HCT116 (cell line): ENCODE data around the gene RBM39. TPM values are rescaled to one million over a fixed set of nuclear protein-coding genes. Genes with fewer than 3 reads are reported as not detected.

Experiments used
- ATAC-seq: fragments of 200-7000 bp; cut with Tn5 transposase; 2 replicates; pipeline ENCODE4 v1.9.1; 2020; ENCODE audit warnings: mild to moderate bottlenecking, moderate library complexity
- BruUV-seq: library from RNA; stranded (reverse); fragments of 400-500 nt; replicated peaks from 2 replicates; lab custom pipeline; 2021; lab: Mats Ljungman, UMichigan
- CTCF ChIA-PET: fragments of 300-600 bp; sonication (Branson Sonifier 250); formaldehyde crosslinking; loops from one replicate; lab custom pipeline; 2021; ENCODE audit warnings: antibody characterized with exemption; lab: Charles Lee
- POLR2A ChIA-PET: fragments of 300-600, 350-600 bp; sonication (Branson Sonifier 250); formaldehyde crosslinking; loops from one replicate; lab custom pipeline; 2021; ENCODE audit warnings: antibody characterized with exemption; lab: Charles Lee
- RAD21 ChIA-PET, 2 experiments: fragments of 300-600 bp; sonication (Branson Sonifier 250); formaldehyde crosslinking; loops; one replicate each; lab custom pipeline; 2023; ENCODE audit warnings: low total read pairs in 2 of 2; ENCODE audit not compliant: uncharacterized antibody in 2 of 2, unreplicated experiment in 2 of 2, low non-redundant PET in 1 of 2; lab: Charles Lee
- DNase-seq: peaks from one replicate; pipeline ENCODE4 v3.0.0-alpha.2; 2010; ENCODE audit warnings: low read depth, low spot score
- H2AFZ ChIP-seq: fragments of 200-600 bp; shearing (Covaris generic), sonication (generic); 2 replicates; pipeline ENCODE4 v1.6.1; 2017; ENCODE audit warnings: low read depth, mixed run types, mixed read lengths, antibody characterized with exemption, low read length; ENCODE audit not compliant: poor library complexity, severe bottlenecking
- H3K27ac ChIP-seq: 2 replicates; pipeline ENCODE4 v1.5.1; 2012; ENCODE audit warnings: low read depth, low read length
- H3K27me3 ChIP-seq: fragments of 200-600 bp; sonication (generic); 2 replicates; pipeline ENCODE4 v1.6.1; 2016; ENCODE audit warnings: mixed run types, low read length, mixed read lengths; ENCODE audit not compliant: insufficient read depth
- H3K36me3 ChIP-seq, 2 experiments: fragments of 200-500 bp in 1 of 2; fragments of 200-600 bp in 1 of 2; sonication (Bioruptor generic) in 1 of 2; sonication (generic) in 1 of 2; 2 replicates each; pipeline versions ENCODE4 v1.5.1 to v1.6.1; 2014 to 2016; ENCODE audit warnings: low read length in 2 of 2, inconsistent platforms in 1 of 2, mixed read lengths in 1 of 2, mixed run types in 1 of 2; ENCODE audit not compliant: insufficient read depth in 2 of 2, control insufficient read depth in 1 of 2
- H3K4me1 ChIP-seq, 2 experiments: fragments of 200-600 bp in 1 of 2; sonication (generic) in 1 of 2; 2 replicates each; pipeline versions ENCODE4 v1.5.1 to v1.6.1; 2012 to 2017; ENCODE audit warnings: low read length in 2 of 2, inconsistent platforms in 1 of 2, mild to moderate bottlenecking in 1 of 2, mixed read lengths in 1 of 2, mixed run types in 1 of 2, moderate library complexity in 1 of 2; ENCODE audit not compliant: insufficient read depth in 2 of 2, control insufficient read depth in 1 of 2
- H3K4me2 ChIP-seq: fragments of 200-600 bp; sonication (generic); 2 replicates; pipeline ENCODE4 v1.6.1; 2017; ENCODE audit warnings: mixed run types, low read length, mixed read lengths
- H3K4me3 ChIP-seq, 2 experiments: fragments of 200-600 bp in 1 of 2; sonication (generic) in 1 of 2; replicated peaks in 1 of 2; 2 replicates each; pipeline ENCODE4 v1.5.1; 2011 to 2016; ENCODE audit warnings: low read length in 2 of 2, control low read depth in 1 of 2, low read depth in 1 of 2, mild to moderate bottlenecking in 1 of 2, mixed read lengths in 1 of 2, mixed run types in 1 of 2
- H3K79me2 ChIP-seq: fragments of 200-600 bp; sonication (generic); 2 replicates; pipeline ENCODE4 v1.6.1; 2017; ENCODE audit warnings: mild to moderate bottlenecking, mixed run types, low read length, moderate library complexity, mixed read lengths; ENCODE audit not compliant: insufficient read depth
- H3K9ac ChIP-seq: fragments of 200-600 bp; sonication (generic); 2 replicates; pipeline ENCODE4 v1.6.1; 2016; ENCODE audit warnings: low read length, mixed read lengths
- H3K9me2 ChIP-seq: fragments of 200-600 bp; sonication (generic), shearing (Covaris generic); 2 replicates; pipeline ENCODE4 v1.6.1; 2017; ENCODE audit warnings: mixed run types, mild to moderate bottlenecking, moderate library complexity; ENCODE audit not compliant: insufficient read depth
- H3K9me3 ChIP-seq, 2 experiments: fragments of 200-500 bp in 1 of 2; fragments of 200-600 bp in 1 of 2; sonication (Bioruptor generic) in 1 of 2; sonication (generic) in 1 of 2; 2 replicates each; pipeline ENCODE4 v1.6.1; 2014 to 2017; ENCODE audit warnings: low read length in 2 of 2, mixed read lengths in 2 of 2, inconsistent platforms in 1 of 2, low read depth in 1 of 2, mild to moderate bottlenecking in 1 of 2, mixed run types in 1 of 2, moderate library complexity in 1 of 2; ENCODE audit not compliant: control insufficient read depth in 1 of 2, insufficient read depth in 1 of 2
- H4K20me1 ChIP-seq: fragments of 200-600 bp; sonication (generic), shearing (Covaris generic); 2 replicates; pipeline ENCODE4 v1.6.1; 2017; ENCODE audit warnings: mixed run types, mild to moderate bottlenecking, moderate library complexity; ENCODE audit not compliant: insufficient read depth
- CBX3 ChIP-seq: IDR thresholded peaks from 2 replicates; pipeline ENCODE4 v1.6.1; 2012; ENCODE audit warnings: low read depth
- CEBPB ChIP-seq: IDR thresholded peaks from 2 replicates; pipeline ENCODE4 v1.6.1; 2012; ENCODE audit warnings: low read depth
- EGR1 ChIP-seq: IDR thresholded peaks from 2 replicates; pipeline ENCODE4 v1.6.1; 2012; ENCODE audit warnings: low read depth
- ELF1 ChIP-seq: IDR thresholded peaks from 2 replicates; pipeline ENCODE4 v1.6.1; 2012; ENCODE audit warnings: low read depth, borderline replicate concordance
- EZH2phosphoT487 ChIP-seq: fragments of 200-600 bp; IDR thresholded peaks from 2 replicates; pipeline ENCODE4 v1.6.1; 2018; ENCODE audit warnings: antibody characterized with exemption, borderline replicate concordance
- JUND ChIP-seq: IDR thresholded peaks from 2 replicates; pipeline ENCODE4 v1.6.1; 2012
- POLR2A ChIP-seq: IDR thresholded peaks from 2 replicates; pipeline ENCODE4 v1.7.0; 2011; ENCODE audit warnings: borderline replicate concordance; ENCODE audit not compliant: insufficient read depth, insufficient read length; ENCODE audit errors: extremely low read depth
- POLR2AphosphoS5 ChIP-seq: IDR thresholded peaks from 2 replicates; pipeline ENCODE4 v1.6.1; 2011; ENCODE audit warnings: mild to moderate bottlenecking, low read depth, low read length, moderate library complexity
- RAD21 ChIP-seq: IDR thresholded peaks from 2 replicates; pipeline ENCODE4 v1.6.1; 2012; ENCODE audit warnings: low read depth, mild to moderate bottlenecking
- SIN3A ChIP-seq: IDR thresholded peaks from 2 replicates; pipeline ENCODE4 v1.6.1; 2012; ENCODE audit warnings: low read depth
- SP1 ChIP-seq: IDR thresholded peaks from 2 replicates; pipeline ENCODE4 v1.6.1; 2012; ENCODE audit warnings: low read depth
- TCF7L2 ChIP-seq: IDR thresholded peaks from 2 replicates; pipeline ENCODE4 v1.7.0; 2011; ENCODE audit warnings: borderline replicate concordance, inconsistent platforms; ENCODE audit not compliant: insufficient read depth, insufficient read length; ENCODE audit errors: extremely low read depth
- YY1 ChIP-seq: IDR thresholded peaks from 2 replicates; pipeline ENCODE4 v1.6.1; 2011; ENCODE audit warnings: low read length, low read depth, moderate library complexity, mild to moderate bottlenecking; ENCODE audit not compliant: insufficient replicate concordance; ENCODE audit errors: extremely low read depth
- ZFX ChIP-seq: fragments of 450-650 bp; IDR thresholded peaks from 2 replicates; pipeline ENCODE4 v1.6.1; 2017
- ZNF274 ChIP-seq: fragments of 200-500 bp; sonication (Bioruptor generic); IDR thresholded peaks from 2 replicates; pipeline ENCODE4 v1.6.1; 2014; ENCODE audit warnings: mild to moderate bottlenecking, low read depth, low read length, inconsistent platforms
- intact Hi-C: fragments of 100-400 bp; cut with micrococcal nuclease; formaldehyde crosslinking; loops from 2 replicates; pipeline ENCODE4 v1.10.0; 2022
- total RNA-seq: library from RNA; stranded (reverse); gene quantifications from one replicate; pipeline ENCODE4 v1.2.1, GENCODE V29; 2021; ENCODE audit not compliant: unreplicated experiment
- TF ChIP-seq, protein P1 (sequence below): IDR thresholded peaks from 2 replicates; pipeline ENCODE4 v1.6.1; 2012
- TF ChIP-seq, protein P2 (sequence below): IDR thresholded peaks from 2 replicates; pipeline ENCODE4 v1.6.1; 2012; ENCODE audit warnings: low read depth
- TF ChIP-seq, protein P3 (sequence below): IDR thresholded peaks from 2 replicates; pipeline ENCODE4 v1.6.1; 2012
- TF ChIP-seq, protein P4 (sequence below): IDR thresholded peaks from 2 replicates; pipeline ENCODE4 v1.6.1; 2011; ENCODE audit warnings: mild to moderate bottlenecking, low read length, moderate library complexity; ENCODE audit not compliant: insufficient replicate concordance; ENCODE audit errors: extremely low read depth

RBM39 gene
- total RNA-seq, 1 experiment from 2014 or later, result 234 TPM

DNA sequence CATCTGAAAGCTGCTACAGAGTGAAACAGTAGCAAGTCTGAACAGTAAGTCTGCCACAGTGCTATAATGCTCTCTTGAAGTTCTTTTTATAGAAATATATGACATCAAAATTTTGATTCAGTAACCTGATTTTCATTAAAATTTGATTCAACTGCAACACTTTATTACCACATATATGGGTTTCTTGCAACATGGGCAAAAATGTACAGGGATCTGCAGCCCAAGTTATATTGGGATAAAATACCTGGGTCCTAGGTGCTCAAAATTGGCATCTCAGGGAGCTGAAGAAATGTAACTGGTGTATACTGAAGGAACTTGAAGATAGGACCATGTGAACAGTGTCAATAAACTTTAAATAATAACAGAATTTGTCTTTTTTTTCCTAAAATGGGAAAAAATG is 32.0 kb downstream of the RBM39 start:
- Histone ChIP-seq H3K4me2 (no peak overlapping the region), H3K9me3 (no peaks in the 10 kb centered on the region), H3K4me3 (no peak overlapping the region), H3K79me2 (peaks cover 98% of the 10 kb centered on the region), H3K27ac (no peak overlapping the region), H3K36me3 (peaks cover 81 to 91% of the 10 kb centered on the region in 2 experiments), H3K9me2 (no peaks in the 10 kb centered on the region), H3K27me3 (no peaks in the 10 kb centered on the region), H3K4me1 (no peaks in the 10 kb centered on the region), H2AFZ (no peak overlapping the region), H3K9ac (no peak overlapping the region), H4K20me1 (peaks cover 73% of the 10 kb centered on the region)
- TF ChIP-seq RAD21, result no peak
- TF ChIP-seq YY1, result no peak
- TF ChIP-seq SIN3A, result no peak
- no peak for TF ChIP-seq ZFX
- no peak for TF ChIP-seq CEBPB
- TF ChIP-seq TCF7L2, result no peak
- no peak for TF ChIP-seq JUND
- TF ChIP-seq, protein P1, sequence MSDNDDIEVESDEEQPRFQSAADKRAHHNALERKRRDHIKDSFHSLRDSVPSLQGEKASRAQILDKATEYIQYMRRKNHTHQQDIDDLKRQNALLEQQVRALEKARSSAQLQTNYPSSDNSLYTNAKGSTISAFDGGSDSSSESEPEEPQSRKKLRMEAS, result no peak
- no peak for TF ChIP-seq SP1
- no peak for TF ChIP-seq EGR1
- TF ChIP-seq ZNF274, result no peak
- no peak for TF ChIP-seq POLR2A
- TF ChIP-seq POLR2AphosphoS5, result no peak
- TF ChIP-seq, protein P2, sequence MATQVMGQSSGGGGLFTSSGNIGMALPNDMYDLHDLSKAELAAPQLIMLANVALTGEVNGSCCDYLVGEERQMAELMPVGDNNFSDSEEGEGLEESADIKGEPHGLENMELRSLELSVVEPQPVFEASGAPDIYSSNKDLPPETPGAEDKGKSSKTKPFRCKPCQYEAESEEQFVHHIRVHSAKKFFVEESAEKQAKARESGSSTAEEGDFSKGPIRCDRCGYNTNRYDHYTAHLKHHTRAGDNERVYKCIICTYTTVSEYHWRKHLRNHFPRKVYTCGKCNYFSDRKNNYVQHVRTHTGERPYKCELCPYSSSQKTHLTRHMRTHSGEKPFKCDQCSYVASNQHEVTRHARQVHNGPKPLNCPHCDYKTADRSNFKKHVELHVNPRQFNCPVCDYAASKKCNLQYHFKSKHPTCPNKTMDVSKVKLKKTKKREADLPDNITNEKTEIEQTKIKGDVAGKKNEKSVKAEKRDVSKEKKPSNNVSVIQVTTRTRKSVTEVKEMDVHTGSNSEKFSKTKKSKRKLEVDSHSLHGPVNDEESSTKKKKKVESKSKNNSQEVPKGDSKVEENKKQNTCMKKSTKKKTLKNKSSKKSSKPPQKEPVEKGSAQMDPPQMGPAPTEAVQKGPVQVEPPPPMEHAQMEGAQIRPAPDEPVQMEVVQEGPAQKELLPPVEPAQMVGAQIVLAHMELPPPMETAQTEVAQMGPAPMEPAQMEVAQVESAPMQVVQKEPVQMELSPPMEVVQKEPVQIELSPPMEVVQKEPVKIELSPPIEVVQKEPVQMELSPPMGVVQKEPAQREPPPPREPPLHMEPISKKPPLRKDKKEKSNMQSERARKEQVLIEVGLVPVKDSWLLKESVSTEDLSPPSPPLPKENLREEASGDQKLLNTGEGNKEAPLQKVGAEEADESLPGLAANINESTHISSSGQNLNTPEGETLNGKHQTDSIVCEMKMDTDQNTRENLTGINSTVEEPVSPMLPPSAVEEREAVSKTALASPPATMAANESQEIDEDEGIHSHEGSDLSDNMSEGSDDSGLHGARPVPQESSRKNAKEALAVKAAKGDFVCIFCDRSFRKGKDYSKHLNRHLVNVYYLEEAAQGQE, result no peak
- TF ChIP-seq, protein P3, sequence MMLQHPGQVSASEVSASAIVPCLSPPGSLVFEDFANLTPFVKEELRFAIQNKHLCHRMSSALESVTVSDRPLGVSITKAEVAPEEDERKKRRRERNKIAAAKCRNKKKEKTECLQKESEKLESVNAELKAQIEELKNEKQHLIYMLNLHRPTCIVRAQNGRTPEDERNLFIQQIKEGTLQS, result no peak
- TF ChIP-seq, protein P4, sequence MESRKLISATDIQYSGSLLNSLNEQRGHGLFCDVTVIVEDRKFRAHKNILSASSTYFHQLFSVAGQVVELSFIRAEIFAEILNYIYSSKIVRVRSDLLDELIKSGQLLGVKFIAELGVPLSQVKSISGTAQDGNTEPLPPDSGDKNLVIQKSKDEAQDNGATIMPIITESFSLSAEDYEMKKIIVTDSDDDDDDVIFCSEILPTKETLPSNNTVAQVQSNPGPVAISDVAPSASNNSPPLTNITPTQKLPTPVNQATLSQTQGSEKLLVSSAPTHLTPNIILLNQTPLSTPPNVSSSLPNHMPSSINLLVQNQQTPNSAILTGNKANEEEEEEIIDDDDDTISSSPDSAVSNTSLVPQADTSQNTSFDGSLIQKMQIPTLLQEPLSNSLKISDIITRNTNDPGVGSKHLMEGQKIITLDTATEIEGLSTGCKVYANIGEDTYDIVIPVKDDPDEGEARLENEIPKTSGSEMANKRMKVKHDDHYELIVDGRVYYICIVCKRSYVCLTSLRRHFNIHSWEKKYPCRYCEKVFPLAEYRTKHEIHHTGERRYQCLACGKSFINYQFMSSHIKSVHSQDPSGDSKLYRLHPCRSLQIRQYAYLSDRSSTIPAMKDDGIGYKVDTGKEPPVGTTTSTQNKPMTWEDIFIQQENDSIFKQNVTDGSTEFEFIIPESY, result no peak
- no peak for TF ChIP-seq ELF1
- no peak for TF ChIP-seq EZH2phosphoT487
- TF ChIP-seq CBX3, result no peak
- RAD21 ChIA-PET, result no interaction called here
- CTCF ChIA-PET, result no interaction called here
- no TSS peak for BruUV-seq
- POLR2A ChIA-PET, result interaction anchor here (1.3 kb wide), 1 partner anchor 9 kb away, joined by 3 read pairs; no protein-coding TSS in a partner anchor
- intact Hi-C loops, result no loop called here
- DNase-seq (no peak), ATAC-seq (no peak)
